Ishikawa (cell line): ENCODE data around the gene LPAR2.

Experiments
- CEBPB ChIP-seq: IDR thresholded peaks from 2 replicates; pipeline ENCODE4 v1.6.1; 2012
- EP300 ChIP-seq: IDR thresholded peaks from 2 replicates; pipeline ENCODE4 v1.6.1; 2012; ENCODE audit warnings: borderline replicate concordance

DNA sequence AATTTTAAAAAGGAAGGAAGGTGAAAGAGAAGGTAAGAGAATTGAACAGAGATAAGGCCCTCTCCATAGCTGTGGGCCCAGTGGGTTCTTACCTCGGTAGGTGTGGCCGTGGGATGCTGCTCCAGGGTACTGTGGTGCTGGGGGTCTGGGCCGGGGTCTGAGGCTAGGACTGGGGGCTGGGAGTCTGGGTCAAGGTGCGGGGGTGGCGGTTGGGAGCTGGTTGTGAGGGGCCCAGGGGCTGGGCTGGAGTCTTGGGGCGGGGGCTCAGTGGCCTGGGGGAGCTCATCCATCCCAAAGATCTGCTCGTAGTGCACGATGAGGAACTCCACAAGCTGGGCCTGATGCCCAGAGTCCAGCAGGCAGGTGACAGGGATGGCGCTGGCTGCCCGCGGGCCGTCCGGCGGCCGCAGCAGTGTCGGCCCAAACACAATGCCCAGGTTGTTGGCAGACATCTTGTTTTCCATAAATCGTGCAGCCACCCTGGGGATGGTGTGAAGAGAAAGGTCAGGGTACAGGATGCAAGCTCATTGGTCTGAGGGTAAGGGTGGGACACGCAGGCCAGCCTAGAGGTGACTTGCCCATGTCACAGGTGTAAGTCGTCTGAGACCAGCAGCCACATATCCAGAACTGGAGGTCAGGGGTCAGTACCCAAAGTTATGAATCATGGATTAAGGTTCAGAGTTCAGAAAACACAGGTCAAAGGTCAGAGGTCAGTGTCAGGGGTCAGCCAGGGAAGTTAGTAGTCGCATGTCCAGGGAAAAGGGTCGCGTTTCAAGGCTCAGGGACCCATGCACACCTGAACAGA lies 5.9 kb upstream of the LPAR2 start:
- no peak for TF ChIP-seq CEBPB
- TF ChIP-seq EP300: no peak
